ENCODE measurements around the gene RLN1. TPM values are rescaled to one million over a fixed set of nuclear protein-coding genes. Genes with fewer than 3 reads are reported as not detected.

Gene RLN1
- total RNA-seq, 2 donors from 2014 or later: 1.1 to 105 TPM

DNA sequence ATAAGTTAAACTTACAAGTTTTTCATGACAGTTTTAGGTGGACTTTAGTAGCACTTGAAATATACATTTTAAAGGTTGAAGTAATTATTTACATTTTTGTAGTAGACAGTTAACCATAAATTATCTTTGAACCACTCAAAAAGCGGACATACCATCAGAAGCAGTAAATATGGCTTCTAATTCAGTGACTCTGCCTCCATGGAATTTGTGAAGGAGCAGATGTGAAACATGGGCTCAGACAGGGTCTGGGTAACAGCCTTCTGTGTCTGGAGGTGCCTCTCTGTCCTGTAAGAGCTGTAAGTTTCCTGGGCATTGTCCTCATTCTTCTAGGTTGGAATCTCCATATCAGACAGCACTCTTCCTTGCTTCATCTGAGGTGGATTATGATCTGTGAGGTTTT, 47.5 kb downstream of the RLN1 start:
- TF ChIP-seq POLR2AphosphoS5 (IDR thresholded peaks at IDR 0.05) (no peak), POLR2A (IDR thresholded peaks at IDR 0.05) (no peak)
- TF ChIP-seq, protein P1, sequence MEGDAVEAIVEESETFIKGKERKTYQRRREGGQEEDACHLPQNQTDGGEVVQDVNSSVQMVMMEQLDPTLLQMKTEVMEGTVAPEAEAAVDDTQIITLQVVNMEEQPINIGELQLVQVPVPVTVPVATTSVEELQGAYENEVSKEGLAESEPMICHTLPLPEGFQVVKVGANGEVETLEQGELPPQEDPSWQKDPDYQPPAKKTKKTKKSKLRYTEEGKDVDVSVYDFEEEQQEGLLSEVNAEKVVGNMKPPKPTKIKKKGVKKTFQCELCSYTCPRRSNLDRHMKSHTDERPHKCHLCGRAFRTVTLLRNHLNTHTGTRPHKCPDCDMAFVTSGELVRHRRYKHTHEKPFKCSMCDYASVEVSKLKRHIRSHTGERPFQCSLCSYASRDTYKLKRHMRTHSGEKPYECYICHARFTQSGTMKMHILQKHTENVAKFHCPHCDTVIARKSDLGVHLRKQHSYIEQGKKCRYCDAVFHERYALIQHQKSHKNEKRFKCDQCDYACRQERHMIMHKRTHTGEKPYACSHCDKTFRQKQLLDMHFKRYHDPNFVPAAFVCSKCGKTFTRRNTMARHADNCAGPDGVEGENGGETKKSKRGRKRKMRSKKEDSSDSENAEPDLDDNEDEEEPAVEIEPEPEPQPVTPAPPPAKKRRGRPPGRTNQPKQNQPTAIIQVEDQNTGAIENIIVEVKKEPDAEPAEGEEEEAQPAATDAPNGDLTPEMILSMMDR (IDR thresholded peaks at IDR 0.05): no peak
- intact Hi-C loops (cut with DNase I): no loop called here
- no peaks in the 10 kb centered on the region for H3K4me1 ChIP-seq (replicated peaks)
- no peaks in the 10 kb centered on the region for H3K27me3 ChIP-seq (replicated peaks; ENCODE audit: insufficient read depth)
- H3K36me3 ChIP-seq: no peaks in the 10 kb centered on the region
- DNase-seq (ENCODE audit: low spot score): no peak
- 57% methylated on average over 1 of the region's 1 CpG for WGBS
- no peak overlapping the region for H3K4me3 ChIP-seq
- no peak overlapping the region for H3K27ac ChIP-seq
- H3K9me3 ChIP-seq: no peaks in the 10 kb centered on the region

DNA sequence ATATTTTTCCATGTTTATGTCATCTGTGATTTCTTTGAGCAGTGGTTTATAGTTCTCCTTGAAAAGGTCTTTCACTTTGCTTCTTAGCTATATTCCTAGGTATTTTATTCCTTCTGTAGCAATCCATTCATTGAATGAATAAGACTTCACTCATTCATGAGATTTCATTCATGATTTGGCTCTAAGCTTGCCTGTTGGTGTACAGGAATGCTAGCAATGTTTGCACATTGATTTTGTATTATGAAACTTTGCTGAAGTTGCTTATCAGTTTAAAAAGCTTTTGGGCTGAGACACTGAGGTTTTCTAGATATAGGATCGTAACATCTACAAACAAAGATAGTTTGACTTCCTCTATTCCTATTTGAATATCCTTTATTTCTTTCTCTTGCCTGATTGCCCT, 51.1 kb downstream of the RLN1 start:
- Histone ChIP-seq H3K4me1 (replicated peaks) (no peaks in the 10 kb centered on the region), H3K9me3 (no peaks in the 10 kb centered on the region), H3K4me3 (no peak overlapping the region), H3K36me3 (no peaks in the 10 kb centered on the region), H3K27ac (no peak overlapping the region), H3K27me3 (replicated peaks; ENCODE audit: insufficient read depth) (no peaks in the 10 kb centered on the region)
- WGBS: 71% methylated on average over 1 of the region's 1 CpG
- intact Hi-C loops (cut with DNase I): no loop called here
- TF ChIP-seq POLR2A (IDR thresholded peaks at IDR 0.05): no peak
- TF ChIP-seq, protein P1 (IDR thresholded peaks at IDR 0.05): no peak
- TF ChIP-seq POLR2AphosphoS5 (IDR thresholded peaks at IDR 0.05): no peak
- no peak for DNase-seq (ENCODE audit: low spot score)

DNA sequence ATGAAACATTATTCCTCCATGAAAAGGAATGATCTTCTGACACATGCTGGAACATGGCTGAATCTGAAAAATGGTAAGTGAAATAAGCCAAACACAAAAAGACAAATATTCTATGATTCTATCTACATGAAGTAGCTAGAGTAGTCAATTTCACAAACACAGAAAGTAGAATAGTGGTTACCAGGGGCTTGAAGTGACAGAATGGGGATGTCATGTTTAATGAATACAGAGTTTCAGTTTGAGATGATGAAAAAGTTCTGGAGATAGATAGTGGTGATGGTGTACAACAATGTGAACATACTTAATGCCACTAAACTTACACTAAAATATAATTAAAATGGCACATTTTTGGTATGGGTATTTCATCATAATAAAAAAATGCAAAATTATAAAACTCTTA, 53.4 kb downstream of the RLN1 start:
- Histone ChIP-seq H3K27me3 (replicated peaks; ENCODE audit: insufficient read depth) (no peaks in the 10 kb centered on the region), H3K4me3 (no peak overlapping the region), H3K9me3 (no peaks in the 10 kb centered on the region), H3K27ac (no peak overlapping the region), H3K4me1 (replicated peaks) (no peaks in the 10 kb centered on the region), H3K36me3 (no peaks in the 10 kb centered on the region)
- intact Hi-C loops (cut with DNase I): no loop called here
- no peak for DNase-seq (ENCODE audit: low spot score)
- TF ChIP-seq POLR2A (IDR thresholded peaks at IDR 0.05): no peak
- TF ChIP-seq, protein P1 (IDR thresholded peaks at IDR 0.05): no peak
- TF ChIP-seq POLR2AphosphoS5 (IDR thresholded peaks at IDR 0.05): no peak

Small RNAs within 50 kb of the gene (small RNA-seq; reads per million reads assigned to genes)
- 0 reads per million in 2 donors for gene AL135786.1
- gene HMGN2P31: 0 reads per million in 2 donors

Other genes starting within 250 kb of the RLN1 start
- 1 to 10 TPM in 1 of 2 donors, not detected in 1; 8.9 TPM for gene INSL6, start 154.2 kb downstream of the RLN1 start, total RNA-seq
- gene INSL4, start 108.5 kb downstream of the RLN1 start, total RNA-seq: not detected
- gene RLN2, start 35.2 kb downstream of the RLN1 start, total RNA-seq: 1 to 10 TPM; 2.3 to 2.5 TPM
- 10 to 100 TPM; 10.4 to 49.6 TPM for gene PLGRKT, start 98.0 kb upstream of the RLN1 start, total RNA-seq
- gene CD274, start 110.7 kb upstream of the RLN1 start, total RNA-seq: 1 to 10 TPM in 1 of 2 donors, under 1 TPM in 1; 0.82 to 1.9 TPM
- gene PDCD1LG2, start 170.7 kb upstream of the RLN1 start, total RNA-seq: 1 to 10 TPM in 1 of 2 donors, not detected in 1; 1.4 TPM

All from prostate gland (tissue), 2 donors.